Right cardiac atrium (tissue), 5 donors: Measurements from ENCODE around the gene ZNF708. TPM values are rescaled to one million over a fixed set of nuclear protein-coding genes. Genes with fewer than 3 reads are reported as not detected.
"Not testable (repeated sequence)": the region's sequence is repeated elsewhere in the genome, so short reads cannot be mapped to it uniquely, and the experiment has no call there.

Experiments used
- ATAC-seq, 2 donors: fragments of 200-7000 bp; cut with Tn5 transposase; one replicate each; pipeline versions ENCODE4 v1.8.0 to v1.9.1; 2020; ENCODE audit warnings: moderate library complexity in 2 of 2, mild to moderate bottlenecking in 1 of 2
- DNase-seq, 3 donors: peaks; one replicate each; pipeline ENCODE4 v3.0.0-alpha.2; 2020
- H3K27ac ChIP-seq: one replicate; pipeline ENCODE4 v1.5.1; 2013; ENCODE audit warnings: mild to moderate bottlenecking, low read length, control low read depth, moderate library complexity
- H3K27me3 ChIP-seq: one replicate; pipeline ENCODE4 v1.6.1; 2013; ENCODE audit not compliant: control insufficient read depth, insufficient read depth
- H3K4me1 ChIP-seq: one replicate; pipeline ENCODE4 v1.6.1; 2013; ENCODE audit warnings: low read length; ENCODE audit not compliant: control insufficient read depth, insufficient read depth
- H3K4me3 ChIP-seq: one replicate; pipeline ENCODE4 v1.5.1; 2013; ENCODE audit warnings: low read length, control low read depth
- H3K9me3 ChIP-seq: one replicate; pipeline ENCODE4 v1.6.1; 2013; ENCODE audit warnings: low read length; ENCODE audit not compliant: control insufficient read depth
- WGBS: extraction: QIAGEN DNeasy Blood & Tissue Kit; methylation state at CpG from one replicate; pipeline ENCODE4 v1.1.7; 2013; 5-methylcytosine and 5-hydroxymethylcytosine counted together
- intact Hi-C, 4 donors: fragments of 100-400 bp; cut with DNase I; formaldehyde crosslinking; loops; one replicate each; pipeline versions ENCODE4 v1.11.0 to v1.14.0; 2022 to 2023
- polyA plus RNA-seq: library from polyadenylated mRNA; stranded (reverse); fragments of 200-250 nt; gene quantifications from one replicate; pipeline ENCODE4 v1.2.3, GENCODE V29; 2013
- total RNA-seq, 4 donors: library from RNA; stranded (reverse); fragmentation: NEBNext Ultra II Directional; extraction: Animal tissue kit (Norgen Biotek cat#: 25700); gene quantifications; one replicate each; pipeline ENCODE4 v1.2.1, GENCODE V29; 2021
- donor health status: healthy with polysubstance abuse.
- donor health status: DM: no; HTN: yes; CAD: no.
- donor health status: DM: no; HTN: no; CAD: no.
- donor health status: DM: no; HTN: yes; CAD: no; lungs with severe emphysema.
- donor health status: DM: yes; HTN: yes; CAD: no.

The ZNF708 gene
- total and polyA plus RNA-seq, 5 donors = 4.2 to 13.3 (median 6.8) TPM

- intact Hi-C loops = no loop called here
- no peak overlapping the region for H3K27ac ChIP-seq
- no peaks in the 10 kb centered on the region for H3K4me1 ChIP-seq
- no peak overlapping the region for H3K4me3 ChIP-seq
- DNase-seq = peak in 1 of 3 donors; percentile 49
- H3K27me3 ChIP-seq = no peaks in the 10 kb centered on the region
- H3K9me3 ChIP-seq = no peaks in the 10 kb centered on the region
- ATAC-seq = no peak
- WGBS = 92% methylated on average over 36 of the region's 36 CpGs
Observed at GRCh38 chr19:21260164-21260847, 68.9 kb downstream of the ZNF708 start.

- H3K27me3 ChIP-seq, ATAC-seq, H3K9me3 ChIP-seq, H3K4me1 ChIP-seq, H3K4me3 ChIP-seq, intact Hi-C loops, H3K27ac ChIP-seq: not testable (repeated sequence)
- 86% methylated on average over 27 of the region's 27 CpGs for WGBS
- DNase-seq = peak in 1 of 3 donors; percentile 53
Observed at GRCh38 chr19:21259421-21260124, 69.6 kb downstream of the ZNF708 start.

GRCh38 chr19:21256722-21257121, 72.5 kb downstream of the ZNF708 start:
- intact Hi-C loops = no loop called here
- Histone ChIP-seq H3K4me1 (no peaks in the 10 kb centered on the region), H3K9me3 (no peaks in the 10 kb centered on the region), H3K27me3 (no peaks in the 10 kb centered on the region), H3K4me3 (no peak overlapping the region), H3K27ac (no peak overlapping the region)
- ATAC-seq = no peak
- whole genome bisulfite sequencing = 48% methylated on average over 1 of the region's 1 CpG
- DNase-seq = no peak

Other genes with a start within 250 kb of the ZNF708 start
- 1 to 10 TPM; 2.2 to 3.6 (median 2.6) TPM for gene ZNF714, start 247.2 kb downstream of the ZNF708 start, total RNA-seq
- 0.79 TPM for gene ZNF714, start 247.2 kb downstream of the ZNF708 start, polyA plus RNA-seq
- 10 to 100 TPM in 1 of 4 donors, 1 to 10 TPM in 3; 8.0 to 12.5 (median 9.5) TPM for gene ZNF431, start 187.4 kb downstream of the ZNF708 start, total RNA-seq
- 6.2 TPM for gene ZNF431, start 187.4 kb downstream of the ZNF708 start, polyA plus RNA-seq
- 1 to 10 TPM; 2.3 to 3.2 (median 2.9) TPM for gene ZNF738, start 29.6 kb upstream of the ZNF708 start, total RNA-seq
- 2.9 TPM for gene ZNF738, start 29.6 kb upstream of the ZNF708 start, polyA plus RNA-seq
- 10 to 100 TPM; 12.9 to 16.7 (median 13.9) TPM for gene ZNF493, start 67.7 kb upstream of the ZNF708 start, total RNA-seq
- 6.3 TPM for gene ZNF493, start 67.7 kb upstream of the ZNF708 start, polyA plus RNA-seq
- gene ZNF429, start 176.2 kb upstream of the ZNF708 start, total RNA-seq = 10 to 100 TPM in 2 of 4 donors, 1 to 10 TPM in 2; 8.5 to 12.0 (median 10.4) TPM
- 8.5 TPM for gene ZNF429, start 176.2 kb upstream of the ZNF708 start, polyA plus RNA-seq